ENCODE data around the gene NEURL3. TPM values are rescaled to one million over a fixed set of nuclear protein-coding genes. Genes with fewer than 3 reads are reported as not detected.

NEURL3 gene
- total RNA-seq, 1 donor from 2014 or later = not detected

- Mint-ChIP-seq H3K27ac (peak overlapping the region; percentile 19), H3K9me3 (peaks cover 8% of the 10 kb centered on the region), H3K4me3 (no peak overlapping the region), H3K4me1 (no peaks in the 10 kb centered on the region), H3K27me3 (ENCODE audit: insufficient read depth, low read depth) (peaks cover 2% of the 10 kb centered on the region), H3K36me3 (peaks cover 15% of the 10 kb centered on the region)
- Histone ChIP-seq H3K27ac (no peak overlapping the region), H3K36me3 (no peaks in the 10 kb centered on the region), H3K9ac (no peak overlapping the region), H3K4me2 (no peak overlapping the region), H4K20me1 (ENCODE audit: low read depth) (no peaks in the 10 kb centered on the region), H3F3A (ENCODE audit: low read depth) (no peaks in the 10 kb centered on the region), H3K79me2 (ENCODE audit: low read depth) (no peaks in the 10 kb centered on the region), H3K9me3 (ENCODE audit: low read depth) (no peaks in the 10 kb centered on the region), H3K4me1 (peaks cover 6% of the 10 kb centered on the region), H3K4me3 (no peak overlapping the region), H2AFZ (replicated peaks) (no peak overlapping the region), H3K27me3 (peaks cover 13% of the 10 kb centered on the region)
- TF ChIP-seq EZH2 (IDR thresholded peaks at IDR 0.05) = no peak
- no peak for TF ChIP-seq EZH2phosphoT487 (IDR thresholded peaks at IDR 0.05)
- TF ChIP-seq, protein P1, sequence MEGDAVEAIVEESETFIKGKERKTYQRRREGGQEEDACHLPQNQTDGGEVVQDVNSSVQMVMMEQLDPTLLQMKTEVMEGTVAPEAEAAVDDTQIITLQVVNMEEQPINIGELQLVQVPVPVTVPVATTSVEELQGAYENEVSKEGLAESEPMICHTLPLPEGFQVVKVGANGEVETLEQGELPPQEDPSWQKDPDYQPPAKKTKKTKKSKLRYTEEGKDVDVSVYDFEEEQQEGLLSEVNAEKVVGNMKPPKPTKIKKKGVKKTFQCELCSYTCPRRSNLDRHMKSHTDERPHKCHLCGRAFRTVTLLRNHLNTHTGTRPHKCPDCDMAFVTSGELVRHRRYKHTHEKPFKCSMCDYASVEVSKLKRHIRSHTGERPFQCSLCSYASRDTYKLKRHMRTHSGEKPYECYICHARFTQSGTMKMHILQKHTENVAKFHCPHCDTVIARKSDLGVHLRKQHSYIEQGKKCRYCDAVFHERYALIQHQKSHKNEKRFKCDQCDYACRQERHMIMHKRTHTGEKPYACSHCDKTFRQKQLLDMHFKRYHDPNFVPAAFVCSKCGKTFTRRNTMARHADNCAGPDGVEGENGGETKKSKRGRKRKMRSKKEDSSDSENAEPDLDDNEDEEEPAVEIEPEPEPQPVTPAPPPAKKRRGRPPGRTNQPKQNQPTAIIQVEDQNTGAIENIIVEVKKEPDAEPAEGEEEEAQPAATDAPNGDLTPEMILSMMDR (IDR thresholded peaks at IDR 0.05) = no peak
- no peak for DNase-seq (ENCODE audit: low spot score)
Observed at GRCh38 chr2:96546321-96546720, 41.2 kb upstream of the NEURL3 start.

DNA sequence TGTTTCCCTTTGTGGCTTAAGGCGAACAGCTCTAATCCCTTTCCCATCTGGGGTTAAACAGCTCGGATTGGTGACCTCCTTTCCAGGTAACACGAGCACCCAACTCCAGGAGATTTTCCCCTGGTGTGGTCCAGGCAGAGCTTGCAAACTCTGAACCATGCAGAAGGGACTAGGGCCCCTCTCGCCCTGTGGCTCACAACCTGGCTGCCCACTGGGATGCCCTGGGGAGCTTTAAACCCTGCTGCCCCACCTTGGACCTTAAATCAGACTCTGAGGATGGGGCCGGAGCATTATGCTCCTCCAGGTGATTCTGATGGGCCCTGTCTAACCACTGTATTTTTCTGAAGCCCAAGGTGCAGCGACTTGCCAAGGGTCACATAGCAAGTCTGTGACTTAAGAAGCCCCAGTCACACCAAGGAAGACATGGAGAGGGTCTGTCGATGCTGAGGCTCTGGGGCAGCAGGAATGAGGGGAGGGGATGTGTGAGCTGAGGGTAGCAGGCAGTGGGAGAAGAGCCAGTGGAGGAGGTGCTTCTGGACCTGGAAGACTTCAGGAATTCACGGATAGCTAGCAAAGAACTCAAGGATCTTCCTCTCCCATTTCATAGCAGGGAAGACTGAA lies 37.3 kb upstream of the NEURL3 start:
- no peaks in the 10 kb centered on the region for H3K9me3 ChIP-seq (ENCODE audit: low read depth)
- H3K4me1 ChIP-seq = peaks cover 28% of the 10 kb centered on the region
- peaks cover 26% of the 10 kb centered on the region for H4K20me1 ChIP-seq (ENCODE audit: low read depth)
- H3K9me3 Mint-ChIP-seq = peaks cover 8% of the 10 kb centered on the region
- H3K4me3 ChIP-seq = no peak overlapping the region
- H3K27ac ChIP-seq = no peak overlapping the region
- H3K4me1 Mint-ChIP-seq = peaks cover 21% of the 10 kb centered on the region
- H3F3A ChIP-seq (ENCODE audit: low read depth) = peaks cover 27% of the 10 kb centered on the region
- peaks cover 15% of the 10 kb centered on the region for H3K36me3 Mint-ChIP-seq
- TF ChIP-seq EZH2 (IDR thresholded peaks at IDR 0.05) = no peak
- peaks cover 52% of the 10 kb centered on the region for H3K27me3 ChIP-seq
- H3K4me2 ChIP-seq = no peak overlapping the region
- H3K27ac Mint-ChIP-seq = no peak overlapping the region
- H3K79me2 ChIP-seq (ENCODE audit: low read depth) = no peaks in the 10 kb centered on the region
- H3K4me3 Mint-ChIP-seq = peak overlapping the region; percentile 44
- no peak overlapping the region for H3K9ac ChIP-seq
- peaks cover 7% of the 10 kb centered on the region for H3K27me3 Mint-ChIP-seq (ENCODE audit: insufficient read depth, low read depth)
- no peak for DNase-seq (ENCODE audit: low spot score)
- H2AFZ ChIP-seq (replicated peaks) = no peak overlapping the region
- H3K36me3 ChIP-seq = no peaks in the 10 kb centered on the region

DNA sequence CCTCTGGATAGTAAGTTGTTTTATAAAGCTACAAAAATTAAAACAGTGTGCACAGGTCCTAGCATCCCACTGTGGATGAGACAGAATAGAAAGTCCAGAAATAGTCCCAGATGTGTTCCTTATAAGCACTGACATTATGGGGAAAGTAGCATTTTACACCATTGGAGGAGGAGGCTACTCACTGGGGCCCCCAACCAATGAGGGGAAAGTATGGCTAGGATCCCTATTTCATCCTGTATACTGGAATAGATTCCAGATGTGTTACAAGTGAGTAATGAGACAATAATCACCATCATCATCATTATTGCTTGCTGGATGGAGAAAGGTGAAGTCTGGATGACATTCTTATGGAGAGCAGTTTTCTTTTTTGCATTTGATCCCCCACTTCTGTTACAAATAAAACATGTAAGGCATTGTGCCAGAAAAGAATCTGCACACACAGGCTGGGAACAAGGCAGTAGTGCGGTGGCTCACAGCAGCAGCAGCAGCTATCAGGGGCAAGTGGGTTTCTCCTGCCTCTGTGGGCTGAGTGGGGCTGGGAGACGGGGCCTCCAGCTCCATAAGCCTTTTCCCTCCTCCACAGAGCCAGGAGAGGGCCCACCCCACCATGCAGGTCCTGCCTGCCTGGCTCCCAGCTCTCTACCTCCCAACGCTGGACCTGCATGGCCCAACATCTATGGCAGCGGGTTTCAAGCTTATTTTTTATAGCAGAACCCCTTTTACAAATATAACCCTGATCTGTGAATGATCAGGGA lies 36.4 kb upstream of the NEURL3 start:
- Histone ChIP-seq H3K4me2 (no peak overlapping the region), H3K9me3 (ENCODE audit: low read depth) (no peaks in the 10 kb centered on the region), H3K4me3 (no peak overlapping the region), H3K27ac (no peak overlapping the region), H3K27me3 (peaks cover 61% of the 10 kb centered on the region), H4K20me1 (ENCODE audit: low read depth) (peaks cover 26% of the 10 kb centered on the region), H3F3A (ENCODE audit: low read depth) (peaks cover 31% of the 10 kb centered on the region), H2AFZ (replicated peaks) (no peak overlapping the region), H3K36me3 (no peaks in the 10 kb centered on the region), H3K79me2 (ENCODE audit: low read depth) (no peaks in the 10 kb centered on the region), H3K9ac (no peak overlapping the region), H3K4me1 (peaks cover 30% of the 10 kb centered on the region)
- peaks cover 15% of the 10 kb centered on the region for H3K36me3 Mint-ChIP-seq
- no peak overlapping the region for H3K4me3 Mint-ChIP-seq
- DNase-seq (ENCODE audit: low spot score) = no peak
- H3K4me1 Mint-ChIP-seq = peaks cover 21% of the 10 kb centered on the region
- TF ChIP-seq EZH2 (IDR thresholded peaks at IDR 0.05) = no peak
- TF ChIP-seq, protein P1 (IDR thresholded peaks at IDR 0.05) = no peak
- TF ChIP-seq EZH2phosphoT487 (IDR thresholded peaks at IDR 0.05) = no peak
- peaks cover 7% of the 10 kb centered on the region for H3K27me3 Mint-ChIP-seq (ENCODE audit: insufficient read depth, low read depth)
- H3K9me3 Mint-ChIP-seq = peaks cover 8% of the 10 kb centered on the region
- no peak overlapping the region for H3K27ac Mint-ChIP-seq

DNA sequence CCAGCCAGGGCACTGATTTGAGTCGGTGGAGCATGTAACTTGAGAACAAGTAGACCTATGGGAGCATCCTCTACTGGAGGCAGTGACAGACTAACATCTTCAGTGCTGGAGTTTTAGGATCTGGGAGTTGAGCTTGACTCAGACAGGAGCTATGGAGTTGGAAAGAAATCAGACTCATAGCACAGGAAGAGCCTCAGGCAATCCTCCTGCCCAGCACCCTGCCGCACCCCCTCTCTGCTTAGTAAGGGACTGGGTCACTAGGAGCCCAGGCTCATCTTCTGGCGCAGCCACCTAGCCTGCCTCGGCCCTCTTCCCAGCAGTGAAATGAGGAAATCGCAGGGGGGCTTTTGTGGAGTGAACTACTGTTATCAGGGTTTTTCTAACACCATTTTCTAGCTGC lies 35.0 kb upstream of the NEURL3 start:
- H3K36me3 Mint-ChIP-seq = peaks cover 9% of the 10 kb centered on the region
- H3K4me3 Mint-ChIP-seq = no peak overlapping the region
- H3K4me2 ChIP-seq = no peak overlapping the region

More for the DNA sequence above, 35.0 kb upstream of the NEURL3 start:
- H3K27ac ChIP-seq = no peak overlapping the region
- H3K27me3 ChIP-seq = peaks cover 61% of the 10 kb centered on the region
- DNase-seq (ENCODE audit: low spot score) = no peak
- no peak overlapping the region for H3K4me3 ChIP-seq
- peaks cover 21% of the 10 kb centered on the region for H3K4me1 Mint-ChIP-seq
- no peaks in the 10 kb centered on the region for H3K9me3 ChIP-seq (ENCODE audit: low read depth)
- H2AFZ ChIP-seq (replicated peaks) = no peak overlapping the region
- H3F3A ChIP-seq (ENCODE audit: low read depth) = peaks cover 31% of the 10 kb centered on the region
- peaks cover 30% of the 10 kb centered on the region for H3K4me1 ChIP-seq
- H3K36me3 ChIP-seq = no peaks in the 10 kb centered on the region
- H3K9me3 Mint-ChIP-seq = peaks cover 5% of the 10 kb centered on the region
- H3K27ac Mint-ChIP-seq = no peak overlapping the region
- H3K9ac ChIP-seq = no peak overlapping the region
- no peak for TF ChIP-seq EZH2phosphoT487 (IDR thresholded peaks at IDR 0.05)
- TF ChIP-seq, protein P1 (IDR thresholded peaks at IDR 0.05) = no peak
- TF ChIP-seq EZH2 (IDR thresholded peaks at IDR 0.05) = no peak
- H3K27me3 Mint-ChIP-seq (ENCODE audit: insufficient read depth, low read depth) = peaks cover 9% of the 10 kb centered on the region
- H4K20me1 ChIP-seq (ENCODE audit: low read depth) = peaks cover 26% of the 10 kb centered on the region
- H3K79me2 ChIP-seq (ENCODE audit: low read depth) = no peaks in the 10 kb centered on the region
